Tibial nerve (tissue), 4 donors: Measurements from ENCODE around the gene MEAF6. TPM values are rescaled to one million over a fixed set of nuclear protein-coding genes. Genes with fewer than 3 reads are reported as not detected.
"Not testable (repeated sequence)": the region's sequence is repeated elsewhere in the genome, so short reads cannot be mapped to it uniquely, and the experiment has no call there.

Experiments
- DNase-seq, 2 donors: peaks; one replicate each; pipeline ENCODE4 v3.0.0-alpha.2; 2019; ENCODE audit warnings: low spot score in 2 of 2
- H3K27ac ChIP-seq, 4 donors: fragments of 200-600 bp; sonication (generic) in 3 of 4; one replicate each; pipeline ENCODE4 v1.5.1; 2017 to 2019; ENCODE audit warnings: mild to moderate bottlenecking in 1 of 4
- H3K27me3 ChIP-seq, 2 donors: fragments of 200-600 bp; sonication (generic) in 1 of 2; one replicate each; pipeline versions ENCODE4 v1.5.1 to v1.6.0; 2017 to 2019
- H3K36me3 ChIP-seq, 3 donors: fragments of 200-600 bp; sonication (generic); one replicate each; pipeline ENCODE4 v1.5.1; 2018 to 2019
- H3K4me1 ChIP-seq, 4 donors: fragments of 200-600 bp; sonication (generic) in 3 of 4; one replicate each; pipeline ENCODE4 v1.5.1; 2017 to 2019
- H3K4me3 ChIP-seq, 4 donors: fragments of 200-600 bp; sonication (generic) in 3 of 4; one replicate each; pipeline ENCODE4 v1.5.1; 2017 to 2019; ENCODE audit warnings: mild to moderate bottlenecking in 1 of 4, moderate library complexity in 1 of 4
- H3K9me3 ChIP-seq, 4 donors: fragments of 200-600 bp; sonication (generic) in 3 of 4; one replicate each; pipeline ENCODE4 v1.5.1; 2017 to 2019
- EP300 ChIP-seq, 2 donors: sonication (generic); formaldehyde crosslinking; IDR thresholded peaks; one replicate each; pipeline ENCODE4 v1.6.1; 2017; ENCODE audit warnings: antibody characterized with exemption in 2 of 2, mild to moderate bottlenecking in 1 of 2
- POLR2A ChIP-seq, 2 donors: fragments of 450-650 bp; IDR thresholded peaks; one replicate each; pipeline ENCODE4 v1.6.1; 2017; ENCODE audit warnings: antibody characterized with exemption in 2 of 2, mild to moderate bottlenecking in 2 of 2, moderate library complexity in 2 of 2
- WGBS, 2 donors: methylation state at CpG; one replicate each; pipeline ENCODE4 v1.1.5; 2018; 5-methylcytosine and 5-hydroxymethylcytosine counted together
- total RNA-seq, 4 donors: library from RNA; depleted of rRNA; stranded (reverse); fragments of >200 nt; gene quantifications; one replicate each; pipeline ENCODE4 v1.1.0, GENCODE V29; 2016
- TF ChIP-seq, protein P1 (sequence below), 5 experiments: fragments of 200-600 bp in 3 of 5; fragments of 450-650 bp in 2 of 5; sonication (generic) in 3 of 5; IDR thresholded peaks; one replicate each; pipeline ENCODE4 v1.5.1; 2016 to 2019; ENCODE audit warnings: antibody characterized with exemption in 5 of 5, mild to moderate bottlenecking in 3 of 5, moderate library complexity in 2 of 5

MEAF6 gene
- total RNA-seq, 4 donors from 2014 or later = 33.3 to 59.4 (median 40.3) TPM

DNA sequence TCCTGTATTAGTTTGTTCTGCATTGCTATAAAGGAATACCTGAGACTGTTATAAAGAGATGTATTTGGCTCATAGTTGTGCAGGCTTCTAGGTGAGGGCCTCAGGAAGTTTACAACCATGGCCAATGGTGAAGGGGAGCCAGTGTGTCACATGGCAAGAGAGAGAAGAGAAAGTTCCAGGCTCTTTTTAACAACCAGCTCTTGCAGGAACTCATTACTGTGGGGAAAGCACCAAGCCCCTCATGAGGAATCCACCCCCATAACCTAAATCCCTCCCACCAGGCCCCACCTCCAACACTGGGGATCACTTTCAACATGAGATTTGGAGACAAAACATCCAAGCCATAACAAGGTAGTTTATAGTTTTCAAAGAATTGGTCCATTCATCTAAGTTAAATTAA is 5.0 kb upstream of the MEAF6 start:
- no peak overlapping the region for H3K4me3 ChIP-seq
- TF ChIP-seq POLR2A (IDR thresholded peaks at IDR 0.05) = no peak
- peaks cover 0 to 6% (median 2%) of the 10 kb centered on the region in 4 donors for H3K4me1 ChIP-seq
- H3K27me3 ChIP-seq = no peaks in the 10 kb centered on the region
- no peak overlapping the region for H3K27ac ChIP-seq
- no peaks in the 10 kb centered on the region for H3K36me3 ChIP-seq
- DNase-seq = no peak
- no peaks in the 10 kb centered on the region for H3K9me3 ChIP-seq

DNA sequence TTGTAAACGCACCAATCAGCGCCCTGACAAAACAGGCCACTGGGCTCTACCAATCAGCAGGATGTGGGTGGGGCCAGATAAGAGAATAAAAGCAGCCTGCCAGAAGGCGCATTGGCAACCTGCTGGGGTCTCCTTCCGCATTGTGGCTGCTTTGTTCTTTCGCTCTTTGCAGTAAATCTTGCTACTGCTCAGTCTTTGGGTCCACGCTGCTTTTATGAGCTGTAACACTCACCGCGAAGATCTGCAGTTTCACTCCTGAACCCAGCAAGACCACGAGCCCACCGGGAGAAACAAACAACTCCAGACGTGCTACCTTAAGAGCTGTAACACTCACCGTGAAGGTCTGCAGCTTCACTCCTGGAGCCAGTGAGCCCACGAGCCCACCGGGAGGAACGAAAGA is 4.4 kb upstream of the MEAF6 start:
- H3K36me3 ChIP-seq, H3K27me3 ChIP-seq, DNase-seq, H3K9me3 ChIP-seq, H3K4me1 ChIP-seq, H3K27ac ChIP-seq: not testable (repeated sequence)
- H3K4me3 ChIP-seq = peak overlapping the region in 1 of 4 donors; percentile 9
- 45 to 48% methylated on average over 15 of the region's 15 CpGs for WGBS, 2 donors

DNA sequence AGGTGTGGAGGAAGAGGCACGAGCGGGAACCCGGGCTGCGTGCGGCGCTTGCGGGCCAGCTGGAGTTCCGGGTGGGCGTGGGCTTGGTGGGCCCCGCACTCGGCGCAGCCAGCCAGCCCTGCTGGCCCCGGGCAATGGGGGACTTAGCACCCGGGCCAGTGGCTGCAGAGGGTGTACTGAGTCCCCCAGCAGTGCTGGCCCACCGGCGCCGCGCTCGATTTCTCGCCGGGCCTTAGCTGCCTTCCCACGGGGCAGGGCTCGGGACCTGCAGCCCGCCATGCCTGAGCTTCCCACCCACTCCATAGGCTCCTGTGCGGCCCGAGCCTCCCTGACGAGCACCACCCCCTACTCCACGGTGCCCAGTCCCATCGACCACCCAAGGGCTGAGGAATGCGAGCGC is 3.7 kb upstream of the MEAF6 start:
- H3K9me3 ChIP-seq, H3K36me3 ChIP-seq, H3K4me3 ChIP-seq, DNase-seq, H3K27me3 ChIP-seq, H3K27ac ChIP-seq: not testable (repeated sequence)
- WGBS, 2 donors = 97% methylated on average over 6 of the region's 31 CpGs; no CpG with 5 or more reads in 1 of the 2 donors
- peaks cover 0 to 13% (median 7%) of the 10 kb centered on the region in 4 donors for H3K4me1 ChIP-seq

DNA sequence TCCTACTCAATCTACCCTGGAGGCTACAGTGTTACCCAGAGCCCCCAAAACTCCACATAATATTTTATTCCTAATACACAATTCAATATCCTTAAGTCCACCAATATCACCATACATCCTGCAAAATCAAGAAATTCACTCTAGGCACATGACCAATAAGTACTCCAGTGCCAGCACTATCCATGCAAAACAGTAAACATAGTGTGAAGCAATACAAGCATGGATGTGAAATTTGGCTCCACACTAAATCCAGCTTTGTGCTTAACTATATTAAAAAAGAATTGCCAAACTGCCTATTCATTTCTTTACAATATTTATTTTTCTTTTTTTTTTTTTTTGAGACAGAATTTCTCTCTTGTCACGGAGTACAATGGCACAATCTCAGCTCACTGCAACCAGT is 3.0 kb upstream of the MEAF6 start:
- DNase-seq = no peak
- Histone ChIP-seq H3K27ac (no peak overlapping the region), H3K4me1 (peaks cover 0 to 19% (median 8%) of the 10 kb centered on the region in 4 donors), H3K9me3 (no peaks in the 10 kb centered on the region), H3K36me3 (peaks cover 0 to 6% (median 0%) of the 10 kb centered on the region in 3 donors), H3K4me3 (no peak overlapping the region), H3K27me3 (no peaks in the 10 kb centered on the region)
- TF ChIP-seq, protein P1, sequence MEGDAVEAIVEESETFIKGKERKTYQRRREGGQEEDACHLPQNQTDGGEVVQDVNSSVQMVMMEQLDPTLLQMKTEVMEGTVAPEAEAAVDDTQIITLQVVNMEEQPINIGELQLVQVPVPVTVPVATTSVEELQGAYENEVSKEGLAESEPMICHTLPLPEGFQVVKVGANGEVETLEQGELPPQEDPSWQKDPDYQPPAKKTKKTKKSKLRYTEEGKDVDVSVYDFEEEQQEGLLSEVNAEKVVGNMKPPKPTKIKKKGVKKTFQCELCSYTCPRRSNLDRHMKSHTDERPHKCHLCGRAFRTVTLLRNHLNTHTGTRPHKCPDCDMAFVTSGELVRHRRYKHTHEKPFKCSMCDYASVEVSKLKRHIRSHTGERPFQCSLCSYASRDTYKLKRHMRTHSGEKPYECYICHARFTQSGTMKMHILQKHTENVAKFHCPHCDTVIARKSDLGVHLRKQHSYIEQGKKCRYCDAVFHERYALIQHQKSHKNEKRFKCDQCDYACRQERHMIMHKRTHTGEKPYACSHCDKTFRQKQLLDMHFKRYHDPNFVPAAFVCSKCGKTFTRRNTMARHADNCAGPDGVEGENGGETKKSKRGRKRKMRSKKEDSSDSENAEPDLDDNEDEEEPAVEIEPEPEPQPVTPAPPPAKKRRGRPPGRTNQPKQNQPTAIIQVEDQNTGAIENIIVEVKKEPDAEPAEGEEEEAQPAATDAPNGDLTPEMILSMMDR (IDR thresholded peaks at IDR 0.05) = no peak
- TF ChIP-seq EP300 (IDR thresholded peaks at IDR 0.05) (no peak), POLR2A (IDR thresholded peaks at IDR 0.05) (no peak)
- WGBS, 2 donors = 61 to 69% methylated on average over 1 of the region's 1 CpG

DNA sequence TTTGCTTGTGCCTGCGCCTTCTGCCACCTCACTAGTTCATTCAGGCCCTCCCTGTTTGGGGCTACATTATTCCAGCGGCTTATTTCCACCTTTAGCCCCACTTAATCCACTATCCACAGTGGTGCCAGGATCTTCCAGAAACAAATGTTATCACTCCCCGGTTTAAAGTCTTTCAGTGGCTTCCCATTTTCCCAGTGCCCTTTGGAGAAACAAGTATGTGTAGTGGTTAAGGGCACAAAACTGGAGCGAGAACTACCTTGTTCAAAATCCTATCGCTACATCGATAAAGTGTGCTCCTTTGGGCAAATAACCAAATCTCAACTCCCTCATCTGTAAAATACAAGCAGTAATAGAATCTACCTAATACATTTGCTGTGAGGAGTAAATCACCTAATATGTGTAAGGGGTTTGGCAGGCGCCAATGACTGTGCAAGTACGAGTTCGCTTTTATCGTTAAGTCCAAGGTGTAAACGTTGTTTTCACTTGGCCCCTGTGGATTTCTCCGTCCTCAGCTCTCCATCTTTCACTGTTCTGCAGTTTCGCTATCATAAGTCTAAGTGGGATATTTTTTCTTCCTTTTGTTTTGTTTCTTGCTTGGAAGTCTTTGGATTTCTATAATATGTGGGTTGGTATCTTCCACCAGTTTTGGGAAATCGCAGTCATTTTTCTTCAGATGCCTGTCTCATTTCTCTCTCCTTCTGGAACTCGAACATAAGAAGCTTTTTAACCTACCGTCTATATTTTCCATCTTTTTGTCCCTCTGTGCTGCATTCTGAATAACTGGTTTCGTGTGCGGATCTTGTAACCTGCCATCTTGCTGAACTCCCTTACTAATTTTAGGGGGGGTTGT is 844 bp upstream of the MEAF6 start:
- no peaks in the 10 kb centered on the region for H3K9me3 ChIP-seq
- peaks cover 0 to 22% (median 0%) of the 10 kb centered on the region in 3 donors for H3K36me3 ChIP-seq
- 70 to 76% methylated on average over 18 of the region's 18 CpGs for WGBS, 2 donors
- DNase-seq = no peak
- H3K4me3 ChIP-seq = peak overlapping the region; percentile 56 to 71 (median 66)
- TF ChIP-seq, protein P1 (IDR thresholded peaks at IDR 0.05) = no peak
- no peak for TF ChIP-seq EP300 (IDR thresholded peaks at IDR 0.05)
- no peak for TF ChIP-seq POLR2A (IDR thresholded peaks at IDR 0.05)
- no peaks in the 10 kb centered on the region for H3K27me3 ChIP-seq
- peak overlapping the region; percentile 76 to 96 (median 93) for H3K27ac ChIP-seq
- H3K4me1 ChIP-seq = peaks cover 0 to 31% (median 8%) of the 10 kb centered on the region in 4 donors

DNA sequence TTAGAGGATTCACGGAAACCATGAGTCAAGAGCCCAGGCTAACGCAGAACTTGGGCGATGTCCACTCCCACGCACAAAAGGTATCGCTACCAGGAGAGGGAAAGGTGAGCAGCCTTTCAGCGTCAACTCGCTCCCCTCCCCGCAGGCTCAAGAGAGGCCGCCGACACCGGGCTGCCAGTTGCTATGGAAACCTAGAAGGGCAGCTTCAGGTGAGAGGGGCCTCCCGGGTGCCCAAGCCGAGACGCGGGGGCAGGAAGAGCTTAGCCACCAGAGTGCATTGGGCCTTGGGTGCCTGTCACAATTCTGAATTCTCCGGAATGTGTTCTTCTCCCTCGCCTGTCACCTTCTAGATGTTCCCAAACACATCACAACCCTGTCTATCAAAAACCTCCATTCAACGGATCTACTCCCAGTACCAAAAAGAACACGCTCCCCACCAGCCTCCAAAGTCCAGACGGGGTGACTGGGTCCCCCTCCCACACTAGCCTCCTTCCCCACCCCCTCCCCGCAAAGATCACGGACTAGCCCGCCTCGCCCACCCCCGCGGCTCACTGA is 694 bp downstream of the MEAF6 start:
- WGBS, 2 donors = 2 to 6% methylated on average over 25 to 26 of the region's 26 CpGs
- H3K27me3 ChIP-seq = no peaks in the 10 kb centered on the region
- peaks cover 0 to 33% (median 8%) of the 10 kb centered on the region in 4 donors for H3K4me1 ChIP-seq
- no peak for TF ChIP-seq EP300 (IDR thresholded peaks at IDR 0.05)
- TF ChIP-seq, protein P1 (IDR thresholded peaks at IDR 0.05) = no peak
- no peak for TF ChIP-seq POLR2A (IDR thresholded peaks at IDR 0.05)
- peaks cover 0 to 32% (median 0%) of the 10 kb centered on the region in 3 donors for H3K36me3 ChIP-seq
- peak overlapping the region; percentile 76 to 96 (median 93) for H3K27ac ChIP-seq
- no peak for DNase-seq
- peak overlapping the region; percentile 56 to 71 (median 66) for H3K4me3 ChIP-seq
- H3K9me3 ChIP-seq = no peaks in the 10 kb centered on the region
